ENCODE measurements around the gene TBC1D10A. TPM values are rescaled to one million over a fixed set of nuclear protein-coding genes. Genes with fewer than 3 reads are reported as not detected.

The TBC1D10A gene
- total and polyA plus RNA-seq, 12 donors = 3.2 to 9.5 (median 5.7) TPM

DNA sequence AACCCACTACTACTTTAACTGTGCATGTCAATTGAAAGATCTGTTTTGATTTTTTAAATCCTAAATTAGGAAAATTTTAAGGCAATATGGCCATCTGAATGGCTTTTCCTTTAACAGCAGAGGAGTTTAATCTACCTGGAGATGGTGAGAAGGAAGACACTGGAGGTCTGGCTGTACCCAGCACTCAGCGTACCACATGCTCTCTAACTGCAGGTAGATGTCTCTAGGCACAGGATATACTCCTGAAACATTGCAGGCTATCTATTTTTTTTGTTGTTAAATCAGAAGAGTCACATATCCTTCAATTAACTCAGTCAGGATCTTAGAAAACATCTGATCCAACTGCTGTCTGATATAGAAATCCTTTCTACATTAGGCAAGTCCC lies 20.1 kb downstream of the TBC1D10A start:
- ATAC-seq = no peak
- Histone ChIP-seq H3K36me3 (peaks cover 0 to 23% (median 0%) of the 10 kb centered on the region in 9 donors), H3K9me3 (no peaks in the 10 kb centered on the region), H3K27me3 (no peaks in the 10 kb centered on the region), H3K4me3 (peak overlapping the region in 1 of 10 donors; percentile 0), H3K27ac (peak overlapping the region in 9 of 10 donors; percentile 67 to 92 (median 82)), H3K4me1 (peaks cover 50 to 100% (median 98%) of the 10 kb centered on the region in 9 donors)
- no peak for TF ChIP-seq CTCF (IDR thresholded peaks at IDR 0.05)
- DNase-seq = no peak
- WGBS, 2 donors = 93 to 97% methylated on average over 1 of the region's 1 CpG
- intact Hi-C loops (cut with DNase I) = no loop called here

DNA sequence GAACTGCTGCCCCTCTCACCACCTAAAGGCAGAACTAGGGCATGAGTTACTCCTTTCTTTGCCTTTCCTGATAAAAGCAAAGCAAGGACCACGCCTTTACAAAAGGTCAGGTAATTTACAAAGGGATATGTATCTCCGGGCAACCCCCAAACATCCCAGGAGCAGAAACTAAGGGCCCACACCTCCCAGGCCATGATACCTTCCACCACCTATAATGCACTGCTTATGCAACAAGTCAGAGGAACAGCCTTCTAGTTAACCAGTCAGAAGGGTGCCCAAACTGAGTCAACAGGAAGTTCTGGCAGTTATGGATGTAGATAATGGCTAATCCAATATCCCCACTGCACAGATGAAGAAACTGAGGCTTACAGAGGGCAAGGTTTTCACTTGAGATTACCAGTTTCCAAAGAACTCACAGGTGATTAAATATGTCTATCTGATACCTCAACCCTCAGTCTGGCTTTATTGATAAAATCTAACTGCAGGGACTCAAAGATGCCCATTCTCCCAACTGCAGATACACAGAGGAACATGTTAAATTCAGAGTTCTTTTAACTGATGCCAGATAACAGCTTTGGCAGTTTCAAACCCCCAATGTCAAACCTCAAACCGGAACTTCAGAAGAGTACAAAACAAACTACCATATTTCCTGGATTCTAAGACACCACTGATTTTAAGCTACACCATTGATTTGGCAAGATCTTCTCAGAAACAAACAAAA lies 20.7 kb downstream of the TBC1D10A start:
- 52 to 63% methylated on average over 3 of the region's 3 CpGs for WGBS, 2 donors
- intact Hi-C loops (cut with DNase I) = loop anchor here in 2 of 10 donors (2.0 kb wide), 3 partner anchors 15 to 21 kb away; partner anchors contain the start of gene TBC1D10A (in 1 of the 2)
- H3K27me3 ChIP-seq = no peaks in the 10 kb centered on the region
- peaks cover 47 to 100% (median 98%) of the 10 kb centered on the region in 9 donors for H3K4me1 ChIP-seq
- ATAC-seq (no peak), DNase-seq (no peak)
- peaks cover 0 to 25% (median 0%) of the 10 kb centered on the region in 9 donors for H3K36me3 ChIP-seq
- H3K27ac ChIP-seq = peak overlapping the region; percentile 42 to 92 (median 80)
- TF ChIP-seq CTCF (IDR thresholded peaks at IDR 0.05) = no peak
- peak overlapping the region in 3 of 10 donors; percentile 3 to 26 (median 7) for H3K4me3 ChIP-seq
- no peaks in the 10 kb centered on the region for H3K9me3 ChIP-seq

GRCh38 chr22:30305519-30305905 lies 21.2 kb downstream of the TBC1D10A start:
- peak; percentile 68 to 78 for DNase-seq
- 29 to 56% methylated on average over 4 of the region's 4 CpGs for WGBS, 2 donors
- Histone ChIP-seq H3K4me3 (peak overlapping the region in 3 of 10 donors; percentile 3 to 26 (median 7)), H3K4me1 (peaks cover 41 to 100% (median 98%) of the 10 kb centered on the region in 9 donors), H3K9me3 (no peaks in the 10 kb centered on the region), H3K27ac (peak overlapping the region; percentile 67 to 92 (median 80)), H3K27me3 (no peaks in the 10 kb centered on the region), H3K36me3 (peaks cover 0 to 31% (median 0%) of the 10 kb centered on the region in 9 donors)
- TF ChIP-seq CTCF (IDR thresholded peaks at IDR 0.05) = no peak
- peak; percentile 77 to 90 (median 84) for ATAC-seq
- intact Hi-C loops (cut with DNase I) = loop anchor here in 2 of 10 donors (2.0 kb wide), 3 partner anchors 15 to 21 kb away; partner anchors contain the start of gene TBC1D10A (in 1 of the 2)

DNA sequence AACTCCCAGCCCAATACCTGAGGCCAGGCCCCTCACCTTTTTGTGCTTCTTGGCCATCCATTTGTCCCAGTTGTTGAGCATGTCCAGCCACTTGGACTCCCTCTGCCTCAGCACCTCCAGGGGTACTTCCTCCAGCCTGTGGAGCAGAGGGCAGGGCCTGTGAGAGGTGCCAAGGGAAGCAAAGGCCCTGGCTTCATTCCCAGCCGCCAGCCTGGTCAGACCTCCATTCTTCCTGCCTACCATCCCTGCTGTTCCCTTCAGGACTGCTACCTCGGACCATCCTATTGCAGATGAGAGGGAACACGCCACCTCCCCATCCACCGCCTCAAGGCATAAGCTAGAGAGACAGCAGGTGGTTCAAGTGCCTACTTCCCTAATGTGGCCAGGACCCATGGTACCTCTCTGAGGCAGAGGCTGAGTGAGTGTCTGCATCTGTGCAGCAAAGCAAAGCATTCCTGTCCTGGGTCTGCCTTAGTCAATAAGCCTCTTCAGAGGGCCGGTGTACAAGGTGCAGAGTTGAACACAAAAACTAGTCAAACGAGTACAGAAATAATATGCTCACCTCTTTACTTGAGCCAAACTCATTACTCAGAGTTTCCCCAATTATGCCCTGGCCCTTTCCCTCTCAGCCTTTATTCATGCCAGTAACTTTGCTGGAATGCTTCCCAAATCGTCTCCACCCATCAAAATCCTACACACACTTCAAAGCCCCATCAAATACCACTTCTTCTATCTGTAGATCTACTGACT lies 22.1 kb downstream of the TBC1D10A start:
- no peak for TF ChIP-seq CTCF (IDR thresholded peaks at IDR 0.05)
- ATAC-seq = peak in 2 of 8 donors; percentile 11 to 15
- 66 to 70% methylated on average over 7 of the region's 7 CpGs for WGBS, 2 donors

More for the DNA sequence above, 22.1 kb downstream of the TBC1D10A start:
- peak overlapping the region in 1 of 10 donors; percentile 12 for H3K4me3 ChIP-seq
- peaks cover 0 to 39% (median 0%) of the 10 kb centered on the region in 9 donors for H3K36me3 ChIP-seq
- H3K27ac ChIP-seq = peak overlapping the region; percentile 67 to 92 (median 80)
- H3K27me3 ChIP-seq = no peaks in the 10 kb centered on the region
- H3K9me3 ChIP-seq = no peaks in the 10 kb centered on the region
- DNase-seq = peak in 1 of 2 donors; percentile 49
- peaks cover 36 to 100% (median 95%) of the 10 kb centered on the region in 9 donors for H3K4me1 ChIP-seq
- intact Hi-C loops (cut with DNase I) = loop anchor here in 2 of 10 donors (2.0 kb wide), 3 partner anchors 14 to 22 kb away; partner anchors contain the start of gene TBC1D10A (in 1 of the 2)
